ENCODE data around the gene CDH22.

The CDH22 gene

GRCh38 chr20:46343348-46343974 lies 35.2 kb upstream of the CDH22 start:
- no peak for DNase-seq

DNA sequence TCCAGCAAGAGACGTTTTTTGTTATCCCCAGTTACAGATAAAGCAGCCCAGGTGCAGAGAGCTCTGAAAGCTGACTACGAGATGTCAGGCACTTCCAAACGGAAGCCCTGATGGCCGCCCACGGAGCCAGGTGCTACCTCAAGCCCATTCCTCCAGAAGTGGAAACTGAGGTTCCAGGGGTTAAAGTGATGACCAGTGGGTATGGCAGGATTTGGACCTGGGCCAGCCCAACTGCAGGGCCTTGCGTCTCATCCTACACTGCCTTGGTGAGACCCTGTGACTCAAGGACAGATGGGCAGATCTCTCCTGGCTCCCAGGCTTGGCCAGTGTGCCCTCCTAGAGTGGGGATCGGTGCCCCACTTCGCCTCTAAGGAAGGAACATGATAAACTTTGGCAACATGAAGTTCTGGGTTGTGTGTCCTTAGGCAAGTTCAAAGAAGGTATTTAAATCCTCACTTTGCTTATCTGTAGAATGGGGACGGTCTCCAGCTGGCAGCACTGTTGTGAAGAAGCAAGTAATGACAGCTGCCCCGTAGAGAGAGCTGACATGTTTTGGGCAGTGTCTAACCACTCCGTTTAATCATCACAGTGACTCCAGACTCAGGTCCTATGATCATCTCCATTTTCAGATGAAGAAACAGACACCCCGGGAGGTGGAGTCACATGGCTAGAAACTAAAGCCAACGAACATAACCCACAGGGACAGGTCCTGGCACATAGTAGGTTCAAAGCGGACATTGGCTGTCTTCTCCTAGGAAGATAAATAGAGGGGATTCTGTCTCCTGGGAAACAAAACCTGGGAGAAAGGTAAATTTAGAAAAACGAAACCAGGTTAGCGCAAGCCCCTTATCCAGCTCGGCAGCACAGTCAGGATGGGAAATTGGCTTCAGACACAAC lies 34.4 kb upstream of the CDH22 start:
- no peak for DNase-seq

- DNase-seq, result no peak
Measured at GRCh38 chr20:46342010-46342378, 33.7 kb upstream of the CDH22 start.

- DNase-seq, result no peak
Measured at GRCh38 chr20:46341074-46342009, 33.0 kb upstream of the CDH22 start.

DNA sequence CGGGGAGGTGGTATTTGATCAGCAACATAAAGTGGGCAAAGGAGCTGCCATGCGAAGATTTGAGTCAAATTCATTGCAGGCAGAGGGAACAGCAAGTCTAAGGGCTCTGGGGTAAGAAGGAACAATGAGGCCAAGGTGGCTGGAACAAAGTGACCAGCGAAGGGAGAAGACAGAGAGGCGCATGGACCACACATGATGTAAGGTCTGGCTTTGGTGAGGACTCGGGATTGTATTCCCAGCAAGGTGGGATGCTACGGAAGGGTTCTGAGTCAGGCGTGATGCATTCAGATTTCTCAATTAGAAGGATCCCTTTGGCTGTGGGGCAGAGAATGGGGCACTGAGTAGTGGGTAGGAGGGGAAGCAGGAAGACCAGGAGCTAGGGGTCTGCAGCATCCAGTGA lies 30.7 kb upstream of the CDH22 start:
- DNase-seq, result no peak

DNA sequence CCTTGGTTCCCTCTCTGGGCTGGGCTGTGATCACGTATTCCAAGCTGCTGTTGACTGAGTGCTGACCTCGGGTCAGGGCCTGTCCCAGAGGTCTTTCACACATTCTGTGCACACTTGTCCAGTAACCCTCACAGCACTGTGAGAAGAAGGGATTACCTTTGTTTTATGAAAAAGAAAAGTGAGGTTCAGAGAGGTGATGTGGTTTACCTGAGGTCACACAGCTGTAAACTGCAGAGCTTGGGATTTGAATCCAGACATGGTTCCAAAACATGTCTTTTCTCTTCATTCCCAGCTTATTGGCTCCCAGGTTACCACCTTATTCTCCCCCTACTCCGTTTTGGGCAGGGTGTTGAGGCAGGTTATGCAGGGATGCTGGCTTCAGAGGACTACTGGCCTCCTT lies 28.4 kb upstream of the CDH22 start:
- DNase-seq, result no peak

- DNase-seq, result no peak
Measured at GRCh38 chr20:46334303-46334904, 26.1 kb upstream of the CDH22 start.

DNA sequence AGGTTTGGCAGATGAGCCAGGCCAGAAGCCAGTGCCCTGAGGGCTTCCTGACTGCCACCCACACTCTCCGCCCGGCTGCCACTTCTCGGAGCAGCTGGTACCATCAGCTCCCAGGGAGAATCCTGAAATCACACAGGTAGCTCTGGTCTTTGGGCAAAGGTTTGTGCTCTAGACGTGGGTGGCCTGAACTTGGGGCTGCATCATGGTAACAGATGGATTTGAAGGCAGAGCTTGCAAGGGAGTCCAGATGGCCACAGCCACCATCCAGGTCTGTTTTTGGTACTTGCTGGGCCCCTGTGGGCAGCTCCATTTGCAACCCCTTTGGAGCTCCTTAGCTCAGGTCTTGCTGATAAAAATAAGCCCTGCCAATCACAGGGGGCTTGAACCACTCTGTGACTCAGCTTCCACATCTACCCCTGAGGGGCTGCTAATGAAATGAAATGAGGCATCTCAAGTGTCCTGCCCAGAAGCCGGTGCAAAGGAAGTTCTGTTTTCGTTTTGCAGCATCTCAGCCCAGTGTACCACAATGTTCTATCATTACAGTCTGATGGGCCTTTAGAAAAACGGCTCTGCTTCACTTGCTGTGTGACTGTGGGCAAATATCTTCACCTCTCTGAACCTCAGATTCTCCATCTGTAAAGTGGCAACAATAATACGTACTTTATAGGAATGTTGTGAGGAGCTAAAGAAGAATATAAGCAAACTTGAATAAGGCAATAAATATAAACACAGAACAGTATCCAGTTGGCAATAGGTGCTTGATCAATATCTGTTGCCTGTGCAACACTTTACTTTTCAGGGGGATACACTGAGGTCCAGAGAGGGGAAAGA lies 25.1 kb upstream of the CDH22 start:
- no peak for DNase-seq

- no peak for DNase-seq
Measured at GRCh38 chr20:46332373-46333160, 24.3 kb upstream of the CDH22 start.

GRCh38 chr20:46331611-46332361 lies 23.5 kb upstream of the CDH22 start:
- no peak for DNase-seq

DNA sequence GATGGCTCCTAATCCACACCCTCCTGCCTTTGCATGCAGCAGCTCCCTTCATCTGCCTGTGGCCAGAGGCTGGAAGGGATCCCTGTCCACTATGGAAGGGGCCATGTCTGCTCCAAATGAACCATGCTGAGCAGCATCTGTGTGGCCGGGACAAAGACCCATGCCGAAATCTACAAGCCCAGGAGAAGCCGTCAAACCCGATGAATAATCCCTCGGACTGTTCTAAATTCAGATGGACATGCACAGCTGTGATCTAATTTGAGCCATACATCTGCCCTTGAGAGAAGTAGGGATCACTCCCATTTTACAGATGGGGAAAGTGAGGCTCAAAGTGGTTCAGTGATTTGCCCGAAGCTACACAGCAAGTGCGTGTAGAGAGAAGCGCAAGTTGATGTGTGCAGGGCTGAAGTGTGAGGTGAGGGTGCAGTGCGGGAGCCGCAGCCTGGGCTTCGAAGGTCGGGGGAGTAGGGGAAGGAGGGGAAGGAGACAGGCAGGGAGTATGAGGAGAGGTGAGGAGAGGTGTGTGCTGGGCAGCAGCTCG lies 22.6 kb upstream of the CDH22 start:
- no peak for DNase-seq

DNA sequence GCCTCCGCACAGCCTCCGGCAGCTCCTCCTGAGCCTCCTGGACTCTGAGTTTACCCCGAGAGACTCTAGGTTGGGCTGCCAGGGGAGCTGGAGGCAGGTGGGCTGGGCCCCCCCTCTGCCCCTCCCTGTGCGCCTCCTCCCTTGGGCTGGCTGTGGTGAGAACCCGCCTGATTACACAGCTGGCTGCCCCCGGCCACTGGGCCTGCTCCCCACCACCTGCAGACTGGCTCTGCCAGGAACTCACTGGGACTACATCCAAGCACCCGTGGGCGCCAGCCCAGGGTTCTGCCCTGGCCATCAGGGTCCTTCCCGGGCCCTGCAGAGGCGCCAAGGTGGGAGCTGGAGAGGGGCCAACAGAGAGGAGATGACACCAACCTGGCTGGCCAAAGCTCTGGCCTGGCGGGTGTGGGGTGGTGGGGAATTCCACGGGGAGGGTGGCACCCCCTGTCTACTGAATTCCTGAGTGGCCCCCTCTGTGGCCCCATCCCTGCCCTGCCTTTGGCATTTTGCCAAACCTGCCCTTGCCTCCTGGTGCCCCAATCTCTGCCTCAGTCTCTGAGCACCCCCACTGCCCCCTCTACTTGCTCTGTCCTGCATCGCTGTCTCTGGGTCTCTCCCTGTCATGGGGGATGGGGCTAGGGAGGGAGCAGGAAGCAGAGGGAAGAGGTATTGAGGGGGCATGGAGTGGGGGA lies 21.9 kb upstream of the CDH22 start:
- DNase-seq, result no peak

GRCh38 chr20:46328200-46328882 lies 20.0 kb upstream of the CDH22 start:
- no peak for DNase-seq

- no peak for DNase-seq
Measured at GRCh38 chr20:46327557-46327956, 19.3 kb upstream of the CDH22 start.

DNA sequence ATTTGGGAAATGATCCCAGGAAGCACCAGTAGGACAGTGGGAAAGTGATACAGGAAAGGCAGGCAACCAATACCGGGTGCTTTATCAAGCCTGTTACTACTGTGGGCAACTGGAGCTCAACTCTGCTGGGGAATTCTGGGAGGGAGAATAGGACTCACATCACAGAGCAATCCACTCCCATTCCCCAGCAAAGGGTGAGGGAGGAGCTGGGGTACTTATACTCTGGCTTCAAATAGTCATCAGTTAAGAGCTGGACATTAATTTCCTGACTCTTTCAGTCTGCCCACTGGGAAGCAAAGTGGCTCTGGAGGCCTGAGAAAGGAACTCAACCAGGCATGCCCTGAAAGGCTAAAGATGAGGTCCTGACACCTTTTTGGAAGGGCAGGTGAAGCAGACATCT lies 17.5 kb upstream of the CDH22 start:
- no peak for DNase-seq

DNA sequence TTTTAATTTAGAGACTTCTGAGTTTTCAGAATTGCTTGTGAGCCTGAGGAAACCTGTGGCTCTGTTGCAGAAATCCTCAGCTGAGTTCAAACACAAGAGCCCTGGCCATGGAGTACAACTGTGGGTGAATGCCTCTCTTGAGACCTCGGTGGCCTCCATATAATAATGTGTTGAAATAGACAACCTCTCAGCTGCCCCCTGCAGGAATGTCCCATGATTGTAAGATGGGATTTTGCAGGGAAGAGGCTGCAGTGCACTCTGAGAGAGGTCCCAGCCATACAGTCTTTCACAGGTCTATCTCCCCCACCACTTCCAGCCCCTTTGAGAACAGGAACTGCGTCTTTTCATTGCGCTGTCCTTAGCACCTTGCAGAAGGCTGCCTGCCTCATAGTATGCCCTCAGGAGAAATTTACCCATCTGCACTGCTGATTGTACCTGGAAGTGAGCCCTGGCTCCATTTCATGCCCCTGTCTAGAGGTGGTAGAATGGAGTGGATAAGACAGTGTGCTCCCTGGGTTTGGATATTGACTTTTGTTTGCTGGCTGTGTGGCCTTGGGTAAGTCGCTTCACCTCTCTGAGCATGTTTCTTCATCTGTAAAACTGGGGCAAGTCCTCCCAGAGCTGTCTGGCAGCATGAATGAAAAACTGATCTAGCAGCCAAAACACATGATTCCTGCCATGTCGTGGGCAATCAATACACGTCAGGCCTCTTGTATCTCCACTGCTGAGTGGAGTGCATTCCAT lies 16.8 kb upstream of the CDH22 start:
- DNase-seq, result no peak

GRCh38 chr20:46324379-46324778 lies 16.1 kb upstream of the CDH22 start:
- no peak for DNase-seq

DNA sequence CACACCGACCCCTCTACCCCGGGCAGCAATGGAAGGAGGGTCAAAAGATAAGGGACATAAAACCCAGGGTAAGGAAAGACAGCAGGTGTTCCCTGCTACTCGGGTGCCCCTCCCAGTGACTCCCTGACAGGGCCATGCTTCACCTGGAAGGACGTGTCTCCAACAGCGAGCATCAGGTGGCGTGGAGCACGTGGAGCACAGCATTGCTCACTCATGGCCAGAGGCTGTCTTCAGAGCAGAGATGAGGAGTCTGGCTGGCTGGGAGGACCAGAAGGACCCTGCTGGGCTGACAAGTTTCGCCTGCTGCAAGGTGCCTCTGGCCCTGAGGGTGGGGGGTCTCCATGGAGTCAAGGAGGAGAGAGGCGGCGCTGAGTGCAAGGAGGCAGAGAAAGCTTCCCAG lies 15.3 kb upstream of the CDH22 start:
- no peak for DNase-seq
